K562 (cell line): ENCODE results near the gene PLTP. TPM values are rescaled to one million over a fixed set of nuclear protein-coding genes. Genes with fewer than 3 reads are reported as not detected.

Source experiments
- ATAC-seq: fragments of 200-7000 bp; cut with Tn5 transposase; 3 replicates; pipeline ENCODE4 v1.9.1; 2020; ENCODE audit warnings: moderate library complexity
- BruUV-seq: library from RNA; stranded (reverse); fragments of 400-500 nt; replicated peaks from 2 replicates; lab custom pipeline; 2021; lab: Mats Ljungman, UMichigan
- CTCF ChIA-PET: fragments of 300-600 bp; formaldehyde crosslinking; extraction: SDS; loops from one replicate; lab custom pipeline; 2021; ENCODE audit warnings: low intra/inter-chr PET ratio; lab: Yijun Ruan, JAX
- POLR2A ChIA-PET: fragments of 300-600, 350-650 bp; sonication (Branson Sonifier 250); formaldehyde crosslinking; extraction: SDS; loops from one replicate; lab custom pipeline; 2021; ENCODE audit warnings: antibody characterized with exemption, inconsistent platforms; lab: Yijun Ruan, JAX
- DNase-seq, 4 experiments: peaks; one replicate each; pipeline versions ENCODE4 v3.0.0 to v3.0.0-alpha.2; 2011 to 2018; ENCODE audit warnings: low spot score in 3 of 4, mixed read lengths in 3 of 4; ENCODE audit errors: extremely low read depth in 1 of 4
- FAIRE-seq: peaks from 2 replicates; lab custom pipeline; 2011; peaks lifted over from hg19 to GRCh38; lab: Jason Lieb, UNC
- H2AFZ ChIP-seq: 2 replicates; pipeline ENCODE4 v1.6.0; 2011; ENCODE audit warnings: low read depth, low read length, control low read depth, inconsistent platforms
- H3K27ac ChIP-seq: fragments of 200-600 bp; 3 replicates; pipeline ENCODE4 v1.8.0; 2011; ENCODE audit warnings: low read depth, mild to moderate bottlenecking, control low read depth, inconsistent platforms, low read length, moderate library complexity, mixed read lengths; ENCODE audit errors: extremely low read depth
- H3K27me3 ChIP-seq, 2 experiments: fragments of 300-600 bp in 1 of 2; 2 replicates in 1 of 2; 3 replicates in 1 of 2; pipeline versions ENCODE4 v1.6.0 to v1.8.0; 2011; ENCODE audit warnings: inconsistent platforms in 2 of 2, low read length in 2 of 2, mild to moderate bottlenecking in 1 of 2, mixed read lengths in 1 of 2, moderate library complexity in 1 of 2; ENCODE audit not compliant: control insufficient read depth in 2 of 2, insufficient read depth in 2 of 2
- H3K36me3 ChIP-seq: fragments of 300-600 bp; 3 replicates; pipeline ENCODE4 v1.8.0; 2011; ENCODE audit warnings: mild to moderate bottlenecking, low read length, inconsistent platforms; ENCODE audit not compliant: control insufficient read depth, insufficient read depth
- H3K4me1 ChIP-seq, 2 experiments: fragments of 200-600 bp in 1 of 2; replicated peaks in 1 of 2; 2 replicates in 1 of 2; 3 replicates in 1 of 2; pipeline versions ENCODE4 v1.5.1 to v1.8.0; 2011; ENCODE audit warnings: inconsistent platforms in 2 of 2, low read length in 2 of 2, mild to moderate bottlenecking in 1 of 2, mixed read lengths in 1 of 2, moderate library complexity in 1 of 2; ENCODE audit not compliant: control insufficient read depth in 2 of 2, insufficient read depth in 2 of 2
- H3K4me2 ChIP-seq: 2 replicates; pipeline ENCODE4 v1.6.1; 2011; ENCODE audit warnings: low read length, control low read depth, inconsistent platforms, mixed read lengths; ENCODE audit not compliant: insufficient read depth
- H3K4me3 ChIP-seq: fragments of 200-600 bp; sonication (generic), shearing (Covaris generic); 2 replicates; pipeline ENCODE4 v1.5.1; 2016; ENCODE audit warnings: control low read depth, inconsistent platforms
- H3K79me2 ChIP-seq: fragments of 200-600 bp; 3 replicates; pipeline ENCODE4 v1.8.0; 2011; ENCODE audit warnings: low read length, inconsistent platforms; ENCODE audit not compliant: control insufficient read depth, insufficient read depth
- H3K9ac ChIP-seq, 2 experiments: 2 replicates each; pipeline versions ENCODE4 v1.6.0 to v1.6.1; 2011; ENCODE audit warnings: low read depth in 2 of 2, low read length in 2 of 2, control low read depth in 1 of 2, inconsistent platforms in 1 of 2, mild to moderate bottlenecking in 1 of 2, mixed read lengths in 1 of 2; ENCODE audit not compliant: insufficient read depth in 1 of 2
- H3K9me1 ChIP-seq: one replicate; pipeline ENCODE4 v1.6.0; 2011; ENCODE audit warnings: inconsistent platforms, mild to moderate bottlenecking, low read length, moderate library complexity; ENCODE audit not compliant: control insufficient read depth, insufficient read depth
- H3K9me3 ChIP-seq: replicated peaks from 2 replicates; pipeline ENCODE4 v1.5.1; 2011; ENCODE audit warnings: low read depth, low read length, inconsistent platforms; ENCODE audit not compliant: control insufficient read depth, insufficient read depth
- H4K20me1 ChIP-seq: replicated peaks from 2 replicates; pipeline ENCODE4 v1.6.1; 2011; ENCODE audit warnings: low read length, inconsistent platforms, mixed read lengths; ENCODE audit not compliant: control insufficient read depth, insufficient read depth
- HDAC3 ChIP-seq: fragments of 450-650 bp; IDR thresholded peaks from 2 replicates; pipeline ENCODE4 v1.6.1; 2018; ENCODE audit warnings: borderline replicate concordance, mild to moderate bottlenecking, moderate library complexity; ENCODE audit not compliant: partially characterized antibody
- LARP7 ChIP-seq: fragments of 450-650 bp; IDR thresholded peaks from 2 replicates; pipeline ENCODE4 v1.6.1; 2016
- RBFOX2 ChIP-seq: fragments of 200-400 bp; formaldehyde crosslinking; IDR thresholded peaks from 2 replicates; pipeline ENCODE4 v1.6.1; 2017; ENCODE audit warnings: low read depth, mild to moderate bottlenecking, low read length, moderate library complexity
- TBP ChIP-seq: optimal IDR thresholded peaks from 2 replicates; pipeline ENCODE3; 2011; ENCODE audit warnings: low read depth, low read length, improper control_type of control experiment
- WGBS: fragments of 100-300 bp; shearing (Covaris generic); methylation state at CpG from one replicate; pipeline ENCODE4 v1.1.6; 2016; ENCODE audit warnings: low coverage, mixed read lengths; ENCODE audit not compliant: insufficient coverage; ENCODE audit errors: missing lambda C conversion rate; 5-methylcytosine and 5-hydroxymethylcytosine counted together
- in situ Hi-C: fragments of 300-500 bp; cut with MboI; formaldehyde crosslinking; loops from 4 replicates; pipeline ENCODE4 v1.15.0; 2018; ENCODE audit warnings: inconsistent platforms, mixed read lengths
- intact Hi-C: fragments of 100-400 bp; cut with micrococcal nuclease; formaldehyde crosslinking; loops from 2 replicates; pipeline ENCODE4 v1.14.2; 2022
- polyA plus RNA-seq, 8 experiments: library from polyadenylated mRNA; depleted of rRNA in 4 of 8; stranded (reverse) in 5 of 8; unstranded in 3 of 8; fragments of >200 nt; fragmentation: Nextera tagmentation in 2 of 8; fragmentation: Illumina TruSeq in 1 of 8; extraction: Ambion mirVana in 2 of 8; extraction: Trizol in 1 of 8; gene quantifications; 2 replicates each; pipeline versions ENCODE4 v1.2.1 to v1.2.3, GENCODE V29; 2011 to 2014; ENCODE audit warnings: inconsistent platforms in 1 of 8, missing spikeins in 1 of 8
- total RNA-seq, 7 experiments: library from RNA; depleted of rRNA in 6 of 7; stranded (reverse); fragments of >200 nt in 6 of 7; fragmentation: Illumina TruSeq in 2 of 7; extraction: Trizol in 2 of 7; gene quantifications; 2 replicates each; pipeline versions ENCODE4 v1.2.1 to v1.2.3, GENCODE V29; 2011 to 2021; ENCODE audit warnings: low replicate concordance in 1 of 7
- TF ChIP-seq, protein P1 (sequence below): sonication (generic); formaldehyde crosslinking; IDR thresholded peaks from 2 replicates; pipeline ENCODE4 v1.8.0; 2022; ENCODE audit warnings: mild to moderate bottlenecking, missing genetic modification reagents

The PLTP gene
- total and polyA plus RNA-seq, 9 of the 15 experiments (the other 6 are each of a cell fraction or from before 2014, with no cell fraction given) = 2.8 to 29.3 (median 17.6) TPM

DNA sequence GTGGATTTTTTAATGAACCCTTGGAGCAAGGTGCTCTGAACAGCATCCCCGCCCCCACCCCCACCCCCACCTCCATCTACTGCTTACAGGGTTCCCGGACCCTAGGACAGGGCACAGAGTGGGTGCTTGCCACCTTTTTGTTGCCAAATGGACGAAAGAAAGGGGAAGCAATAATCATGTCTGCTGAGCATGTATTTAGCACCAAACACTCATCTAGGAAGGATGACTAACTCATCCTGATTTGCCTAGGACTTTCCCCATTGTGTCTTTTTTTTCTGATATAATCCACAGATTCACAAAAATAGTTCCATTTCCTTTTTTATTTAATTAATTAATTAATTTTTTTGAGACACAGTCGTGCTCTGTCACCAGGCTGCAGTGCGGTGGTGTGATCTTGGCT lies 1.2 kb upstream of the PLTP start:
- no peaks in the 10 kb centered on the region for H3K27me3 ChIP-seq
- no peak overlapping the region for H3K27ac ChIP-seq
- H3K9me1 ChIP-seq = no peaks in the 10 kb centered on the region
- no peak overlapping the region for H2AFZ ChIP-seq
- H4K20me1 ChIP-seq = no peaks in the 10 kb centered on the region
- in situ Hi-C loops = no loop called here
- no peaks in the 10 kb centered on the region for H3K9me3 ChIP-seq
- DNase-seq (no peak), ATAC-seq (no peak), FAIRE-seq (no peak)
- no peak overlapping the region for H3K4me3 ChIP-seq
- no TSS peak for BruUV-seq
- peaks cover 25 to 39% of the 10 kb centered on the region in 2 experiments for H3K4me1 ChIP-seq
- intact Hi-C loops = no loop called here
- peaks cover 15% of the 10 kb centered on the region for H3K79me2 ChIP-seq
- H3K9ac ChIP-seq = no peak overlapping the region
- TF ChIP-seq TBP (no peak), HDAC3 (no peak), RBFOX2 (no peak), LARP7 (no peak)
- TF ChIP-seq, protein P1, sequence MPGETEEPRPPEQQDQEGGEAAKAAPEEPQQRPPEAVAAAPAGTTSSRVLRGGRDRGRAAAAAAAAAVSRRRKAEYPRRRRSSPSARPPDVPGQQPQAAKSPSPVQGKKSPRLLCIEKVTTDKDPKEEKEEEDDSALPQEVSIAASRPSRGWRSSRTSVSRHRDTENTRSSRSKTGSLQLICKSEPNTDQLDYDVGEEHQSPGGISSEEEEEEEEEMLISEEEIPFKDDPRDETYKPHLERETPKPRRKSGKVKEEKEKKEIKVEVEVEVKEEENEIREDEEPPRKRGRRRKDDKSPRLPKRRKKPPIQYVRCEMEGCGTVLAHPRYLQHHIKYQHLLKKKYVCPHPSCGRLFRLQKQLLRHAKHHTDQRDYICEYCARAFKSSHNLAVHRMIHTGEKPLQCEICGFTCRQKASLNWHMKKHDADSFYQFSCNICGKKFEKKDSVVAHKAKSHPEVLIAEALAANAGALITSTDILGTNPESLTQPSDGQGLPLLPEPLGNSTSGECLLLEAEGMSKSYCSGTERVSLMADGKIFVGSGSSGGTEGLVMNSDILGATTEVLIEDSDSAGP = no peak
- CTCF ChIA-PET = no interaction called here
- WGBS = 72% methylated on average over 3 of the region's 5 CpGs
- no peak overlapping the region for H3K4me2 ChIP-seq
- peaks cover 3% of the 10 kb centered on the region; the same call in 1 of the 3 replicates for H3K36me3 ChIP-seq
- POLR2A ChIA-PET = interaction anchor here (1.4 kb wide), 1 partner anchor 14 kb away, joined by 3 read pairs; no protein-coding TSS in a partner anchor
